Right atrium auricular region (tissue), 2 donors: ENCODE results near the gene SSU72. TPM values are rescaled to one million over a fixed set of nuclear protein-coding genes. Genes with fewer than 3 reads are reported as not detected.

ENCODE experiments used
- DNase-seq: peaks from one replicate; pipeline ENCODE4 v3.0.0-alpha.2; 2019; ENCODE audit warnings: low spot score
- H3K27ac ChIP-seq, 2 donors: fragments of 200-600 bp; sonication (generic); 1 replicate in 1 of 2; 2 replicates in 1 of 2; pipeline ENCODE4 v1.5.1; 2016 to 2019
- H3K27me3 ChIP-seq, 2 donors: fragments of 200-600 bp; sonication (generic); one replicate each; pipeline versions ENCODE4 v1.5.1 to v1.6.0; 2017 to 2019
- H3K36me3 ChIP-seq: fragments of 200-600 bp; sonication (generic); one replicate; pipeline ENCODE4 v1.5.1; 2016
- H3K4me1 ChIP-seq, 2 donors: fragments of 200-600 bp; sonication (generic); one replicate each; pipeline versions ENCODE4 v1.5.1 to v1.6.0; 2017 to 2019
- H3K4me3 ChIP-seq, 2 donors: fragments of 200-600 bp; sonication (generic); 1 replicate in 1 of 2; 2 replicates in 1 of 2; pipeline ENCODE4 v1.5.1; 2017 to 2019; ENCODE audit warnings: mild to moderate bottlenecking in 1 of 2, moderate library complexity in 1 of 2
- H3K9me3 ChIP-seq, 2 donors: fragments of 200-600 bp; sonication (generic); one replicate each; pipeline ENCODE4 v1.5.1; 2019
- CTCF ChIP-seq, 2 donors: fragments of 200-600 bp; sonication (generic); IDR thresholded peaks; one replicate each; pipeline ENCODE4 v1.5.1; 2019; ENCODE audit warnings: antibody characterized with exemption in 2 of 2
- total RNA-seq, 2 donors: library from RNA; depleted of rRNA; stranded (reverse); fragments of >200 nt; gene quantifications; one replicate each; pipeline ENCODE4 v1.1.0, GENCODE V29; 2016

The SSU72 gene
- total RNA-seq, 2 donors from 2014 or later = 98.3 to 121 TPM

- TF ChIP-seq CTCF (IDR thresholded peaks at IDR 0.05) = no peak
- H3K27me3 ChIP-seq = no peaks in the 10 kb centered on the region
Observed at GRCh38 chr1:1594602-1595260, 20.1 kb upstream of the SSU72 start.

GRCh38 chr1:1593834-1594601 is 19.4 kb upstream of the SSU72 start:
- Histone ChIP-seq H3K27me3 (no peaks in the 10 kb centered on the region), H3K9me3 (no peaks in the 10 kb centered on the region), H3K4me3 (no peak overlapping the region), H3K36me3 (no peaks in the 10 kb centered on the region), H3K4me1 (peaks cover 0 to 11% of the 10 kb centered on the region in 2 donors), H3K27ac (no peak overlapping the region)
- no peak for DNase-seq
- no peak for TF ChIP-seq CTCF (IDR thresholded peaks at IDR 0.05)

More at GRCh38 chr1:1594602-1595260, 20.1 kb upstream of the SSU72 start:
- H3K9me3 ChIP-seq = no peaks in the 10 kb centered on the region
- H3K36me3 ChIP-seq = no peaks in the 10 kb centered on the region
- peaks cover 0 to 15% of the 10 kb centered on the region in 2 donors for H3K4me1 ChIP-seq
- H3K4me3 ChIP-seq = no peak overlapping the region
- H3K27ac ChIP-seq = no peak overlapping the region
- no peak for DNase-seq

- H3K27me3 ChIP-seq = no peaks in the 10 kb centered on the region
- H3K36me3 ChIP-seq = no peaks in the 10 kb centered on the region
- no peak for DNase-seq
- no peak for TF ChIP-seq CTCF (IDR thresholded peaks at IDR 0.05)
- H3K9me3 ChIP-seq = no peaks in the 10 kb centered on the region
- no peaks in the 10 kb centered on the region for H3K4me1 ChIP-seq
- H3K4me3 ChIP-seq = no peak overlapping the region
- H3K27ac ChIP-seq = no peak overlapping the region
Observed at GRCh38 chr1:1591452-1591851, 16.8 kb upstream of the SSU72 start.

GRCh38 chr1:1583347-1584010 is 8.8 kb upstream of the SSU72 start:
- Histone ChIP-seq H3K4me1 (no peaks in the 10 kb centered on the region), H3K27me3 (no peaks in the 10 kb centered on the region), H3K36me3 (no peaks in the 10 kb centered on the region), H3K9me3 (no peaks in the 10 kb centered on the region), H3K4me3 (no peak overlapping the region), H3K27ac (no peak overlapping the region)
- DNase-seq = no peak
- no peak for TF ChIP-seq CTCF (IDR thresholded peaks at IDR 0.05)

GRCh38 chr1:1582585-1583346 is 8.1 kb upstream of the SSU72 start:
- no peak overlapping the region for H3K4me3 ChIP-seq
- H3K27ac ChIP-seq = no peak overlapping the region
- no peaks in the 10 kb centered on the region for H3K9me3 ChIP-seq
- DNase-seq = no peak
- no peak for TF ChIP-seq CTCF (IDR thresholded peaks at IDR 0.05)
- H3K4me1 ChIP-seq = no peaks in the 10 kb centered on the region
- H3K27me3 ChIP-seq = no peaks in the 10 kb centered on the region
- H3K36me3 ChIP-seq = no peaks in the 10 kb centered on the region
